A549 (cell line): ENCODE measurements around the gene MSANTD1. TPM values are rescaled to one million over a fixed set of nuclear protein-coding genes. Genes with fewer than 3 reads are reported as not detected.

Experiments used
- ATAC-seq, 2 experiments: fragments of 200-7000 bp in 1 of 2; fragments of >200 bp in 1 of 2; cut with Nextera tagmentation in 1 of 2; cut with Tn5 transposase in 1 of 2; 3 replicates each; pipeline versions ENCODE4 v1.8.0 to v1.9.1; 2018 to 2020; ENCODE audit warnings: mild to moderate bottlenecking in 1 of 2, moderate library complexity in 1 of 2
- CTCF ChIA-PET: fragments of 300-600 bp; sonication (Branson Sonifier 250); formaldehyde crosslinking; extraction: SDS; loops from one replicate; lab custom pipeline; 2021; ENCODE audit warnings: antibody characterized with exemption, inconsistent platforms; lab: Yijun Ruan, JAX
- POLR2A ChIA-PET: fragments of 350-600 bp; formaldehyde crosslinking; extraction: SDS; loops from one replicate; lab custom pipeline; 2021; ENCODE audit warnings: antibody characterized with exemption, inconsistent platforms; lab: Yijun Ruan, JAX
- DNase-seq, 2 experiments: peaks; one replicate each; pipeline versions ENCODE4 v3.0.0 to v3.0.0-alpha.2; 2011 to 2016; ENCODE audit warnings: low read depth in 1 of 2, low spot score in 1 of 2
- FAIRE-seq: peaks from 2 replicates; lab custom pipeline; 2011; peaks lifted over from hg19 to GRCh38; lab: Jason Lieb, UNC
- H3K27ac ChIP-seq, 2 experiments: fragments of >200 bp; sonication (Bioruptor Twin); formaldehyde crosslinking; 3 replicates each; pipeline ENCODE4 v1.5.1; 2016 to 2017
- H3K4me1 ChIP-seq: fragments of >200 bp; sonication (Bioruptor Twin); formaldehyde crosslinking; 3 replicates; pipeline ENCODE4 v1.6.1; 2016
- H3K4me2 ChIP-seq: fragments of >200 bp; sonication (Bioruptor Twin); formaldehyde crosslinking; 3 replicates; pipeline ENCODE4 v1.6.1; 2016
- H3K4me3 ChIP-seq: fragments of >200 bp; sonication (Bioruptor Twin); formaldehyde crosslinking; 3 replicates; pipeline ENCODE4 v1.5.1; 2016
- H3K9me3 ChIP-seq: fragments of >200 bp; sonication (Bioruptor Twin); formaldehyde crosslinking; 3 replicates; pipeline ENCODE4 v1.6.1; 2016
- EHMT2 ChIP-seq: fragments of 200-600 bp; sonication (generic); IDR thresholded peaks from 2 replicates; pipeline ENCODE4 v1.6.1; 2016; ENCODE audit warnings: antibody characterized with exemption, low read depth, mild to moderate bottlenecking, moderate library complexity
- ESRRA ChIP-seq: fragments of 150-350 bp; IDR thresholded peaks from 2 replicates; pipeline ENCODE4 v1.6.1; 2014; ENCODE audit warnings: mild to moderate bottlenecking, low read length, borderline replicate concordance
- FOSB ChIP-seq: fragments of 250-450 bp; sonication (Bioruptor Pico); IDR thresholded peaks from 2 replicates; pipeline ENCODE4 v1.5.0; 2020; ENCODE audit warnings: mild to moderate bottlenecking, moderate library complexity
- GATA3 ChIP-seq: IDR thresholded peaks from 2 replicates; pipeline ENCODE4 v1.6.1; 2012; ENCODE audit warnings: borderline replicate concordance
- JUN ChIP-seq, 2 experiments: fragments of >200 bp; sonication (Bioruptor Twin); formaldehyde crosslinking; IDR thresholded peaks; 2 replicates in 1 of 2; 3 replicates in 1 of 2; pipeline ENCODE4 v1.6.1; 2016 to 2017
- MYC ChIP-seq: IDR thresholded peaks from 2 replicates; pipeline ENCODE4 v1.6.1; 2012; ENCODE audit warnings: mild to moderate bottlenecking, inconsistent platforms, low read length, improper control_type of control experiment, borderline replicate concordance
- NFE2L2 ChIP-seq: fragments of 150-350 bp; conservative IDR thresholded peaks from 2 replicates; pipeline ENCODE4 v1.6.1; 2014; ENCODE audit warnings: low read length
- POLR2A ChIP-seq: IDR thresholded peaks from 2 replicates; pipeline ENCODE4 v1.6.1; 2012; ENCODE audit warnings: mild to moderate bottlenecking, low read length
- POLR2AphosphoS2 ChIP-seq: conservative IDR thresholded peaks from 2 replicates; pipeline ENCODE4 v1.6.1; 2012; ENCODE audit warnings: low read length, improper control_type of control experiment, inconsistent platforms
- RNF2 ChIP-seq: fragments of 200-600 bp; sonication (generic); IDR thresholded peaks from 2 replicates; pipeline ENCODE4 v1.6.1; 2016; ENCODE audit warnings: low read depth, mild to moderate bottlenecking, antibody characterized with exemption, moderate library complexity, borderline replicate concordance
- SREBF2 ChIP-seq: fragments of 450-650 bp; IDR thresholded peaks from 2 replicates; pipeline ENCODE4 v1.6.1; 2014; ENCODE audit warnings: mild to moderate bottlenecking, moderate library complexity
- TFCP2L1 ChIP-seq: fragments of 250-450 bp; sonication (Bioruptor Pico); IDR thresholded peaks from 2 replicates; pipeline ENCODE4 v1.5.0; 2021; ENCODE audit warnings: mild to moderate bottlenecking
- TP53 ChIP-seq: fragments of 250-450 bp; sonication (Bioruptor Pico); IDR thresholded peaks from 2 replicates; pipeline ENCODE4 v1.5.0; 2021; ENCODE audit warnings: mild to moderate bottlenecking, moderate library complexity
- ZNF302 ChIP-seq: fragments of 250-450 bp; sonication (Bioruptor Pico); IDR thresholded peaks from 2 replicates; pipeline ENCODE4 v1.9.0; 2021; ENCODE audit warnings: inconsistent platforms, mild to moderate bottlenecking, moderate library complexity
- WGBS: methylation state at CpG from one replicate; pipeline ENCODE4 v1.1.6; 2017; ENCODE audit errors: missing lambda C conversion rate; 5-methylcytosine and 5-hydroxymethylcytosine counted together
- polyA plus RNA-seq, 4 experiments: library from polyadenylated mRNA; depleted of rRNA in 3 of 4; stranded (reverse); fragments of >200 nt; fragmentation: RNase III in 1 of 4; extraction: RNeasy Plus Mini Kit Qiagen cat#74134 plus additional on column Dnase treatment in 1 of 4; gene quantifications; 2 replicates in 3 of 4; 3 replicates in 1 of 4; pipeline ENCODE4 v1.2.3, GENCODE V29; 2011 to 2017
- TF ChIP-seq, protein P1 (sequence below): IDR thresholded peaks from 2 replicates; pipeline ENCODE4 v1.6.1; 2012
- TF ChIP-seq, protein P2 (sequence below): fragments of 250-450 bp; sonication (Bioruptor Pico); IDR thresholded peaks from 2 replicates; pipeline ENCODE4 v1.5.0; 2021; ENCODE audit warnings: mild to moderate bottlenecking, moderate library complexity, borderline replicate concordance
- TF ChIP-seq, protein P3 (sequence below): fragments of >200 bp; sonication (Bioruptor Twin); formaldehyde crosslinking; IDR thresholded peaks from 2 replicates; pipeline ENCODE4 v1.6.1; 2016

The MSANTD1 gene
- polyA plus RNA-seq, 2 of the 4 experiments (the other 2 are of a cell fraction) = 0.08 to 0.12 TPM

DNA sequence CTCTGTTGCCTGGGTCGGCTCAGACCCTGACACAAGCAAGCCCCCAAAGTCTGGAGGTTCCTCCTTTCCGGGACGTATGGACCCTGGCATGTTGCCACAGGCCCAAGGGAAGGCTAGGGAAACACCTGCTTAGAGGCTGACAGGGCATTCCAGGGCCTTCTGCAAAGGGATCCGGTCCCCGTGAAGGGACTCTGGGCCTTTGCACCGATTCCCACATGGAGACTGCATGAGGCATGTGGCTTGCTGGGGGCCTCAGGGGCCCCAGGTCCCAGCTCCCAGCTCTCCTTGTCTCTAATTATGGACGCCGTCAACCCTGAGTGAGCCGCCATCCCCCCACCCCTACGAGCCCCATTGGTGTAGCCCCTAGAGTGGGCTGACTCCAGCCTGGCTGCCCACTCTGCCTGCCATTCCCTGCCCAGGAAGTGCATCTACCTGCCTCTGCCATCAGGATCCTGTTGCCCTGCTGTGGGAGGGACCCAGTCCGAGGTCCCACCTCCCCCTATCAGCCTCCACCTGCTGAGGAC lies 39.7 kb downstream of the MSANTD1 start:
- DNase-seq (no peak), ATAC-seq (no peak), FAIRE-seq (no peak)
- ChIA-PET CTCF (no interaction called here), POLR2A (no interaction called here)
- no peak overlapping the region for H3K4me2 ChIP-seq
- H3K27ac ChIP-seq = no peak overlapping the region
- peaks cover 6% of the 10 kb centered on the region; the same call in 2 of the 3 replicates for H3K4me1 ChIP-seq
- no peaks in the 10 kb centered on the region for H3K9me3 ChIP-seq
- H3K4me3 ChIP-seq = no peak overlapping the region
- no peak for TF ChIP-seq TP53 (CRISPR knock-in tag)
- no peak for TF ChIP-seq POLR2A
- TF ChIP-seq ESRRA = no peak
- TF ChIP-seq FOSB (CRISPR knock-in tag) = no peak
- TF ChIP-seq, protein P1, sequence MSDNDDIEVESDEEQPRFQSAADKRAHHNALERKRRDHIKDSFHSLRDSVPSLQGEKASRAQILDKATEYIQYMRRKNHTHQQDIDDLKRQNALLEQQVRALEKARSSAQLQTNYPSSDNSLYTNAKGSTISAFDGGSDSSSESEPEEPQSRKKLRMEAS = no peak
- 84% methylated on average over 6 of the region's 11 CpGs for WGBS

DNA sequence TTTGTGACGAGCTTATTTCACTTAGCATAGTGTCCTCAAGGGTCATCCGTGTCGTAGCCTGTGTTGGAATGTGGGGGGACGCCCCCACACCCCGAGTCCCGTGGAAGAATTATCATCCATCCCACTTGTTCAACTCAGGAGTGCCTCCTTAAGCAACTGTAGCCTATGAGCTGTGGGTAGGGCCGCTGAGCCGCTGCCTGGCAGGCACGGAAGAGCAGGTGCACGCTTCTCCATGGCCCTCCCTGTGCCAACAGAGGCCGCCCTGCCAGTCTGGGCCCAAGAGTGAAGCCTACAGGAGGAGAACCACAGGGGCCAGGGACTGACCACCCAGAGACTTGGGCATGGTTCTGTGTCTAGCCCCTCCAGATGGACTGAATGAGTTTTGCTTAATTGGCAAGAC lies 41.5 kb downstream of the MSANTD1 start:
- DNase-seq (no peak), FAIRE-seq (no peak), ATAC-seq (no peak)
- Histone ChIP-seq H3K4me1 (peaks cover 13% of the 10 kb centered on the region; the same call in 2 of the 3 replicates), H3K27ac (no peak overlapping the region), H3K4me2 (no peak overlapping the region), H3K9me3 (no peaks in the 10 kb centered on the region), H3K4me3 (no peak overlapping the region)
- TF ChIP-seq POLR2A (no peak), TFCP2L1 (CRISPR knock-in tag) (no peak), NFE2L2 (no peak), JUN (IDR thresholded peaks at IDR 0.05) (no peak), FOSB (CRISPR knock-in tag) (no peak), EHMT2 (no peak), MYC (no peak)
- TF ChIP-seq, protein P2, sequence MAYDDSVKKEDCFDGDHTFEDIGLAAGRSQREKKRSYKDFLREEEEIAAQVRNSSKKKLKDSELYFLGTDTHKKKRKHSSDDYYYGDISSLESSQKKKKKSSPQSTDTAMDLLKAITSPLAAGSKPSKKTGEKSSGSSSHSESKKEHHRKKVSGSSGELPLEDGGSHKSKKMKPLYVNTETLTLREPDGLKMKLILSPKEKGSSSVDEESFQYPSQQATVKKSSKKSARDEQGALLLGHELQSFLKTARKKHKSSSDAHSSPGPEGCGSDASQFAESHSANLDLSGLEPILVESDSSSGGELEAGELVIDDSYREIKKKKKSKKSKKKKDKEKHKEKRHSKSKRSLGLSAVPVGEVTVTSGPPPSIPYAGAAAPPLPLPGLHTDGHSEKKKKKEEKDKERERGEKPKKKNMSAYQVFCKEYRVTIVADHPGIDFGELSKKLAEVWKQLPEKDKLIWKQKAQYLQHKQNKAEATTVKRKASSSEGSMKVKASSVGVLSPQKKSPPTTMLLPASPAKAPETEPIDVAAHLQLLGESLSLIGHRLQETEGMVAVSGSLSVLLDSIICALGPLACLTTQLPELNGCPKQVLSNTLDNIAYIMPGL (CRISPR knock-in tag) = no peak
- CTCF ChIA-PET = no interaction called here
- WGBS = 81% methylated on average over 7 of the region's 11 CpGs
- POLR2A ChIA-PET = no interaction called here

DNA sequence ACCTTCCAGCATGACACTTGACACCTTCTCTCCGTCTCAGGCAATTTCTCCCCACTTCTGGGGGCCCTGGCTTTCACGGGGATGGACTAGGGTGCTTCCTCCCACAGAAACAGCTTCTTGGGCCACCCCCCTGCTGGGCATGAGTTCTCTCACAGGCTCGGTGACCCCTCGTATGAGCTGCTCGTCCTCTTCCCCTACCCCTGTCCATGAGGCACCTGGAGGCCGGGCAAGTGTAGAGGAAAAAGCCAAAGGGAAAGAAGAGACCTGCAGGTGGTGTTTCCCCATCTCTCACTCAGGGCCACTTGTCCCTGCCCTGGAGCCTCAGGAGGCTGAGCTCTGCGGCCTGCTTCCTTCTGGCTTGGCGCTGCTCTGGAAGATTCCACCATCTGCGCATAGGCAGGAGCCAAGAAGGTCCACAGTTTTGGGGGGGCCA lies 41.9 kb downstream of the MSANTD1 start:
- ATAC-seq (no peak), FAIRE-seq (no peak), DNase-seq (no peak)
- ChIA-PET POLR2A (no interaction called here), CTCF (no interaction called here)
- 97% methylated on average over 9 of the region's 9 CpGs for WGBS
- TF ChIP-seq TFCP2L1 (CRISPR knock-in tag) (no peak), GATA3 (no peak), POLR2A (no peak), SREBF2 (no peak), JUN (IDR thresholded peaks at IDR 0.05) (no peak)
- Histone ChIP-seq H3K27ac (no peak overlapping the region), H3K4me1 (peaks cover 13% of the 10 kb centered on the region; the same call in 2 of the 3 replicates), H3K4me3 (no peak overlapping the region), H3K9me3 (no peaks in the 10 kb centered on the region), H3K4me2 (no peak overlapping the region; the same call in 2 of the 3 replicates)

DNA sequence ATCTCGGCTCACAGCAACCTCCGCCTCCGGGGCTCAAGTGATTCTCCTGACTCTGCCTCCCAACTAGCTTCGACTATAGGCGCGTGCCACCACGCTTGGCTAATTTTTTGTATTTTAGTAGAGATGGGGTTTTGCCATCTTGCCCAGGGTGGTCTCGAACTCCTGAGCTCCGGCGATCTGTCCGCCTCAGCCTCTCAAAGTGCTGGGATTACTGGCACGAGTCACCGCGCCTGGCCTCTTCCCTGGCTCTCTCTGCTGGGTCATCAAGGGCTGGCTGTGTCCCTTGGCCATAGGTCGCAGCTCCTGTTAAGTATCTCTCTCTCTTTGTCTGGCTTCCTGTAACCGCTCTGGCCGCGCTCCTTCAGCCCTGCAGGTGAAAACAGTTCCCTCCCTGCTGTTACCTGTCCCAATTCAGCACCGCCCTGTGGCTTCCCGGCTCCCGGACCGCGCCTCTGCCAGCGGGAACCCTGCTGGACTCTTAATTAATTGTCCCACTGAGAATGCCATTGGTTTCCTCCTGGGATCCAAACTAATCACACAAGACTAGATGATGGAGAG lies 42.5 kb downstream of the MSANTD1 start:
- peak overlapping the region; percentile 99 for H3K4me2 ChIP-seq
- ChIA-PET POLR2A (interaction anchor here (1.0 to 1.4 kb wide), 2 partner anchors 31 to 40 kb away, joined by 3 read pairs; no protein-coding TSS in a partner anchor), CTCF (interaction anchor here (1.1 kb wide), 1 partner anchor 58 kb away, joined by 3 read pairs; no protein-coding TSS in a partner anchor)
- H3K9me3 ChIP-seq = no peaks in the 10 kb centered on the region
- peak overlapping the region; percentile 68 for H3K4me3 ChIP-seq
- peak overlapping the region; percentile 82 to 97 for H3K27ac ChIP-seq
- no peak for FAIRE-seq
- TF ChIP-seq POLR2AphosphoS2 (no peak), RNF2 (no peak), ZNF302 (CRISPR knock-in tag) (no peak)
- TF ChIP-seq, protein P3, sequence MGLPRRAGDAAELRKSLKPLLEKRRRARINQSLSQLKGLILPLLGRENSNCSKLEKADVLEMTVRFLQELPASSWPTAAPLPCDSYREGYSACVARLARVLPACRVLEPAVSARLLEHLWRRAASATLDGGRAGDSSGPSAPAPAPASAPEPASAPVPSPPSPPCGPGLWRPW = no peak
- TF ChIP-seq, protein P2 (CRISPR knock-in tag) = no peak
- WGBS = 84% methylated on average over 24 of the region's 24 CpGs
- no peak for ATAC-seq
- DNase-seq = no peak
- peaks cover 13% of the 10 kb centered on the region; the same call in 2 of the 3 replicates for H3K4me1 ChIP-seq
